Pulmonary artery endothelial cell (primary cell): ENCODE data around the gene KLK15. TPM values are rescaled to one million over a fixed set of nuclear protein-coding genes. Genes with fewer than 3 reads are reported as not detected.

Experiments used
- DNase-seq: peaks from one replicate; pipeline ENCODE4 v3.0.0-alpha.2; 2011; ENCODE audit warnings: low read depth, low spot score
- total RNA-seq: library from RNA; depleted of rRNA; stranded (reverse); fragments of >200 nt; gene quantifications from 2 replicates; pipeline ENCODE4 v1.2.3, GENCODE V29; 2014

KLK15 gene
- not detected in 2 replicates for total RNA-seq

DNA sequence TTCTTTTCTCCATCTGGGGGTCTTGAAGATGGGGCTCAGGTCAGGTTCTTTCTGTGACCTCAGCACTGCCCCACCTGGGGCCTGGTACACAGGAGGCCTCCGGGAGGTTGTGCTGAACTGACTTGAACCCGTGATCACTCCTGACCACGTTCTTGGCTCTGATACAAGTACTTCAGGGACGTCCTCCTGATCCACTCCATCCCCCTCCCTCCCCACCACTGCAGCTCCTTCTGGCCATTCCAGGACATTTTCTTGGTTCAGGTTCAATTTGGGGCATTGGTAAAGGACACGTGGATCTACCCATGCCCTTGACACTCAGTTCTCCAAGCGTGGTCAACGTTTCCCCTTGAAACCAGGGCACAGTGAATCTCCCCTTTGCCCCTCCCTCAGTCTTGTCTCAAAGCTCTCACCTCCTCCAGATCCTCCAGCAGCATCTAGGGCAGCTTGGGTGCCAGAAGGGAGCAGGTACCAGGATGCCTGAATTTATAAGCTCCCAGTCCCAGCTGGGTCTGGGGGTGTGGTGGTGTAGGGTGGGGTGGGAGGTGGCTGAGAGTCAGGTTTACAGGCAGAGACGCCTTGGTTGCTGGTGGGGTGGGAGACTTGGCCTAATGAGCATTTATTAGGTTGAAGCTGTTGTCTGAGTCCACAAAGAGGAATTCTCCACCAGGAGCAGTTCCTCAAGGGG is at the start of gene KLK15:
KLK15 (minus strand) TSS at position 458 of the 685 bp plus-strand sequence. CDS start 2,082 bp downstream, outside the sequence.
- DNase-seq: no peak

- no peak for DNase-seq
These were observed 48.8 kb upstream of the KLK15 start for GRCh38 chr19:50882188-50882587.

GRCh38 chr19:50880241-50880640 is 46.9 kb upstream of the KLK15 start:
- no peak for DNase-seq

DNA sequence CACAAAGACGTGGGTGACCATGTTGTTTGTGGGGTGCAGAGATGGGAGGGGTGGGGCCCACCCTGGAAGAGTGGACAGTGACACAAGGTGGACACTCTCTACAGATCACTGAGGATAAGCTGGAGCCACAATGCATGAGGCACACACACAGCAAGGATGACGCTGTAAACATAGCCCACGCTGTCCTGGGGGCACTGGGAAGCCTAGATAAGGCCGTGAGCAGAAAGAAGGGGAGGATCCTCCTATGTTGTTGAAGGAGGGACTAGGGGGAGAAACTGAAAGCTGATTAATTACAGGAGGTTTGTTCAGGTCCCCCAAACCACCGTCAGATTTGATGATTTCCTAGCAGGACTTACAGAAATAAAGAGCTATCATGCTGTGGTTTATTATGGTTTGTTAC is 45.5 kb upstream of the KLK15 start:
- DNase-seq: no peak

GRCh38 chr19:50877338-50877737 is 44.0 kb upstream of the KLK15 start:
- no peak for DNase-seq

- DNase-seq: no peak
These were observed 43.1 kb upstream of the KLK15 start for GRCh38 chr19:50876456-50876855.

DNA sequence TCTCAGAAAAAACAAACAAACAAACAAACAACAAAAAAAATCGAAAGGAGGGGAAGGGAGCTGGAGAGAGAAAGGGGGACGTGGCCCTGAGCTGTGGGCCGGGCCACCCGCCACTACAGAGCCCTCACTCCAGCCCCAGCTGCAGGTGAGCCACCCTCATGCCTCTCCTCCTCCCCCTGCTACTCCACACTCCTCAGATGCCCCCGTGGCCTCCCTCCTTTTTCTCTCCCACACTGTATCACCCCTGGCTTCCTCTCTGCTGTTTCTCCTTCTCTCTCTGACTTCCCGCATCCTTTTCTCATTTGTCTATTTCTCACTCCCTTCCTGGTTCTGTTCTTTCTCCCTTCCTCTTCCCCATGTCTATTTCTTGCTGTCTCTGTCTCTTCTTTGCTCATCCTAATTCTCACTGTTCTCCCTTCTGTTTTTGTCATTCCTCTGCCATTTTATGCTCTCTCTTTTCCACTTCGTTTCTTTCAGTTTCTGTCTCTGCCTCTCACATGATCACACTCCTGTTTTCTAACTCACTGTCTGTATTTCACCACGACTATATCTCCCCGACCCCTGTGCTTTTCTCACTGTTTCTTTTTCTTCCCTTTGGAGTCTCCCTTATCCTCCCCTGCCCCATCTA is 42.5 kb upstream of the KLK15 start:
- no peak for DNase-seq

GRCh38 chr19:50874211-50874610 is 40.8 kb upstream of the KLK15 start:
- no peak for DNase-seq

GRCh38 chr19:50873056-50873455 is 39.7 kb upstream of the KLK15 start, which contains the start of gene KLK2:
KLK2 (plus strand) TSS chr19:50873439; CDS start chr19:50873474, 35 bp downstream.
- no peak for DNase-seq

DNA sequence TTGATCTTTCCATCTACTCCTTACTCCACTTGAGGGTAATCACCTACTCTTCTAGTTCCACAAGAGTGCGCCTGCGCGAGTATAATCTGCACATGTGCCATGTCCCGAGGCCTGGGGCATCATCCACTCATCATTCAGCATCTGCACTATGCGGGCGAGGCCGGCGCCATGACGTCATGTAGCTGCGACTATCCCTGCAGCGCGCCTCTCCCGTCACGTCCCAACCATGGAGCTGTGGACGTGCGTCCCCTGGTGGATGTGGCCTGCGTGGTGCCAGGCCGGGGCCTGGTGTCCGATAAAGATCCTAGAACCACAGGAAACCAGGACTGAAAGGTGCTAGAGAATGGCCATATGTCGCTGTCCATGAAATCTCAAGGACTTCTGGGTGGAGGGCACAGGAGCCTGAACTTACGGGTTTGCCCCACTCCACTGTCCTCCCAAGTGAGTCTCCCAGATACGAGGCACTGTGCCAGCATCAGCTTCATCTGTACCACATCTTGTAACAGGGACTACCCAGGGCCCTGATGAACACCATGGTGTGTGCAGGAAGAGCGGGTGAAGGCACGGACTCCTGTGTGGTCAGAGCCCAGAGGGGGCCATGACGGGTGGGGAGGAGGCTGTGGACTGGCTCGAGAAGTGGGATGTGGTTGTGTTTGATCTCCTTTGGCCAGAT is 37.2 kb upstream of the KLK15 start:
- DNase-seq: no peak

DNA sequence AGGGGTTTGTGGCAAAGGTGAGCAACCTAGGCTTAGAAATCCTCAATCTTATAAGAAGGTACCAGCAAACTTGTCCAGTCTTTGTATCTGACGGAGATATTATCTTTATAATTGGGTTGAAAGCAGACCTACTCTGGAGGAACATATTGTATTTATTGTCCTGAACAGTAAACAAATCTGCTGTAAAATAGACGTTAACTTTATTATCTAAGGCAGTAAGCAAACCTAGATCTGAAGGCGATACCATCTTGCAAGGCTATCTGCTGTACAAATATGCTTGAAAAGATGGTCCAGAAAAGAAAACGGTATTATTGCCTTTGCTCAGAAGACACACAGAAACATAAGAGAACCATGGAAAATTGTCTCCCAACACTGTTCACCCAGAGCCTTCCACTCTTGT is 36.1 kb upstream of the KLK15 start:
- no peak for DNase-seq

DNA sequence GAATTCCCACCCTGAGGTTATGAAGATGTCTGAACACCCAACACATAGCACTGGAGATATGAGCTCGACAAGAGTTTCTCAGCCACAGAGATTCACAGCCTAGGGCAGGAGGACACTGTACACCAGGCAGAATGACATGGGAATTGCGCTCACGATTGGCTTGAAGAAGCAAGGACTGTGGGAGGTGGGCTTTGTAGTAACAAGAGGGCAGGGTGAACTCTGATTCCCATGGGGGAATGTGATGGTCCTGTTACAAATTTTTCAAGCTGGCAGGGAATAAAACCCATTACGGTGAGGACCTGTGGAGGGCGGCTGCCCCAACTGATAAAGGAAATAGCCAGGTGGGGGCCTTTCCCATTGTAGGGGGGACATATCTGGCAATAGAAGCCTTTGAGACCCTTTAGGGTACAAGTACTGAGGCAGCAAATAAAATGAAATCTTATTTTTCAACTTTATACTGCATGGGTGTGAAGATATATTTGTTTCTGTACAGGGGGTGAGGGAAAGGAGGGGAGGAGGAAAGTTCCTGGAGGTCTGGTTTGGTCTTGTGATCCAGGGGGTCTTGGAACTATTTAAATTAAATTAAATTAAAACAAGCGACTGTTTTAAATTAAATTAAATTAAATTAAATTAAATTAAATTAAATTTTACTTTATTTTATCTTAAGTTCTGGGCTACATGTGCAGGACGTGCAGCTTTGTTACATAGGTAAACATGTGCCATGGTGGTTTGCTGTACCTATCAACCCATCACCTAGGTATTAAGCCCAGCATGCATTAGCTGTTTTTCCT is 28.3 kb upstream of the KLK15 start:
- DNase-seq: no peak

GRCh38 chr19:50861010-50861409 is 27.6 kb upstream of the KLK15 start:
- no peak for DNase-seq

- no peak for DNase-seq
These were observed 26.5 kb upstream of the KLK15 start for GRCh38 chr19:50859849-50860248.

DNA sequence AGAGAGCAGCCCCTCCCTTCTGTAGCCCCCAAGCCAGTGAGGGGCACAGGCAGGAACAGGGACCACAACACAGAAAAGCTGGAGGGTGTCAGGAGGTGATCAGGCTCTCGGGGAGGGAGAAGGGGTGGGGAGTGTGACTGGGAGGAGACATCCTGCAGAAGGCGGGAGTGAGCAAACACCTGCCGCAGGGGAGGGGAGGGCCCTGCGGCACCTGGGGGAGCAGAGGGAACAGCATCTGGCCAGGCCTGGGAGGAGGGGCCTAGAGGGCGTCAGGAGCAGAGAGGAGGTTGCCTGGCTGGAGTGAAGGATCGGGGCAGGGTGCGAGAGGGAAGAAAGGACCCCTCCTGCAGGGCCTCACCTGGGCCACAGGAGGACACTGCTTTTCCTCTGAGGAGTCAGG is 25.5 kb upstream of the KLK15 start:
- no peak for DNase-seq

DNA sequence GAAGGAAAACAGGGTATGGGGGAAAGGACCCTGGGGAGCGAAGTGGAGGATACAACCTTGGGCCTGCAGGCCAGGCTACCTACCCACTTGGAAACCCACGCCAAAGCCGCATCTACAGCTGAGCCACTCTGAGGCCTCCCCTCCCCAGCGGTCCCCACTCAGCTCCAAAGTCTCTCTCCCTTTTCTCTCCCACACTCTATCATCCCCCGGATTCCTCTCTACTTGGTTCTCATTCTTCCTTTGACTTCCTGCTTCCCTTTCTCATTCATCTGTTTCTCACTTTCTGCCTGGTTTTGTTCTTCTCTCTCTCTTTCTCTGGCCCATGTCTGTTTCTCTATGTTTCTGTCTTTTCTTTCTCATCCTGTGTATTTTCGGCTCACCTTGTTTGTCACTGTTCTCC is 24.0 kb upstream of the KLK15 start:
- no peak for DNase-seq

GRCh38 chr19:50854636-50855410 is 21.4 kb upstream of the KLK15 start, which contains the start of gene KLK3:
KLK3 (plus strand) TSS chr19:50854915; CDS start chr19:50854956, 41 bp downstream.
- no peak for DNase-seq

GRCh38 chr19:50851620-50852019 is 18.2 kb upstream of the KLK15 start:
- no peak for DNase-seq

GRCh38 chr19:50850738-50851137 is 17.4 kb upstream of the KLK15 start:
- no peak for DNase-seq

DNA sequence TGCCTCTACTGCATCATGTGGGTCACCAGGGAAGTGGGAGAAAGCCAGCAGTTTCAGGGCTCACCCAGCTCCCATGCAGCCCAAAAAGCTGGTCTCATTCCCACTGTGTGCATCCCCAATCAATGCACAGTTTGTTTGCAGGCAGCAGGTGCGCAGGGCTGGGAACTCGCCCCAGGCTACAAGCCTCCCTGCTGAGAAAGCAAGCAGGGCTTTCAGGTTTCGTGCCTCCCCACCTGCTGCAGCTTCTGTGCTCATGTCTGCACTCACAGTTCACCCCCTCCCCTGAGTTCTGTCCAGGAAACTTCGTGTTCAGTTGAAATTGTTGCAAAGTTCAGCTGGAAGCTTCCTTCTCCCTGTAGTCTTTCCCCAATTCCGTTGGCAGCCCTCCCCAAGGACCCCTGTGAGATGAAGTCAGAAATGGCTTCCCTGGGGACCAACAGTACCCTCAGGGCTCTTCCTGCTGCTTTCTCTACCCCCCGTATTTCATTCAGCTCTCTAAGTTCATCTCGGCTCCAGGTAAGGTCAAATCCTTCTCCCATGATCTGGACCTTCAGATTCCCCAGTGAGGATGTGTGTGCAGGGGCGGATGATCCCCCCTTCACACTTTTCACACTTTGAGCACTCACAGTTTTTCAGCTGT is 11.0 kb upstream of the KLK15 start:
- DNase-seq: no peak
